GM21423 (cell line): ENCODE data around the gene ASIC3.
"Not testable (repeated sequence)": the region's sequence is repeated elsewhere in the genome, so short reads cannot be mapped to it uniquely, and the experiment has no call there.

ENCODE experiments used
- ATAC-seq: cut with Tn5 transposase; IDR thresholded peaks from one replicate; pipeline ENCODE4 v1.9.1; 2021; ENCODE audit warnings: mild to moderate bottlenecking, moderate library complexity; ENCODE audit not compliant: unreplicated experiment

ASIC3 gene

DNA sequence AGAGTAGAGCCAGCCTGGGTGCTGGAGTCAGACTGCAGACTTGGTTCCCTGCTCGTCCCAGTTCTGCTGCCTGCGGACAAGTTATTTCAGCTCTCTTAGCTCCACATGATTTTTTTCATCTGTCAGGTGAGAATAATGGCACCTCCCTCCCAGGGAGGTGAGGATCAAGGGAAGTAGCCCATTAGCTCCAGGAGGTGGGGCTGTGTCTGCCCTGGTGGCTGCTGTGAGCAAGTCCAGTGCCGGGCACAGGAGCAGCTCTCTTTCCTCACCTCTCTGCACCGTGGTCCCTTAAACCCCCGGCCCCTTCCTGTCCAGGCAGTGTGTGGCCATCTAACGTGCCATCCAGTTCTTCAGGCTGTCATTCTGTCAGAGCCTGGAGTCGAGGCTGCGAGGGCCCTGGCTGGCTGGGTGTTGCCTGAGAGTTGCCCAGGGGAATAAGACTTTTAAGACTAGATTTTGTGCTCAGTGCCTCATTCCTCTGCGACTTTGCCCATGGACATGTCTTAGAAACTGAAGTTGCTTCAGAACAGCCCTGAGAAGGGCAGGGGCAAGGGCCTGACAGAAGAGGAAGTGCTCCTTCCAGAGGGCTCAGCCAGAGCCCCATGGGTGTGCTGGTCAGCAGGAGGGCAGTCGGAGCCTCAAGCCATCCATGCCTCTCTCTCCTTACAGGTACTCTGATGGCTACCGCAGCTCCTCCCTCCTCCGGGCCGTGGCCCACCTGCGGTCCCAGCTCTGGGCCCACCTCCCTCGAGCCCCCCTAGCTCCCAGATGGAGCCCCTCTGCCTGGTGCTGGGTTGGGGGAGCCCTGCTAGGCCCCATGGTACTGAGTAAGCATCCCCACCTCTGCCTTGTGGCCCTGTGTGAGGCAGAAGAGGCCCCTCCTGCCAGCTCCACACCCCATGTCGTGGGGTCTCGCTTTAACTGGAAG is 15.1 kb upstream of the ASIC3 start:
- ATAC-seq, result no peak

DNA sequence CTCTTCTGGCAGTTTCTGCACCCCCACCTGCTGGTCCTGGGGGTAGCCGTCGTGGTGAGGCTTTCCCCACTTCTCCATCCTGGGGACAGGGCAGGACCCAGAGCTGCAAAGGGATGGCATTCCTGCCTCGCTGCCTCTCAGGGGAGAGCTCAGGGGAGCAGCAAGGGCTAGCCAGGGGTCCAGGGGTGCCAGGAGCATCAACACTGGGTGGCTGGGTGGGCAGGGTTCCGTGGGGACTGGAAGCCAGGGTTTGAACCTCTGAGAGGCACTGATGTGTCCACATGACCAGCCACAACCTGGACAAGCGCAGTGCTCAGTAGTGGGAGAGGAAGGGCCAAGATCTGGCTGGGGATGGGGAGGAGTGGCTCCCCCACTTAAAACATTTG is 14.5 kb upstream of the ASIC3 start:
- ATAC-seq, result no peak

DNA sequence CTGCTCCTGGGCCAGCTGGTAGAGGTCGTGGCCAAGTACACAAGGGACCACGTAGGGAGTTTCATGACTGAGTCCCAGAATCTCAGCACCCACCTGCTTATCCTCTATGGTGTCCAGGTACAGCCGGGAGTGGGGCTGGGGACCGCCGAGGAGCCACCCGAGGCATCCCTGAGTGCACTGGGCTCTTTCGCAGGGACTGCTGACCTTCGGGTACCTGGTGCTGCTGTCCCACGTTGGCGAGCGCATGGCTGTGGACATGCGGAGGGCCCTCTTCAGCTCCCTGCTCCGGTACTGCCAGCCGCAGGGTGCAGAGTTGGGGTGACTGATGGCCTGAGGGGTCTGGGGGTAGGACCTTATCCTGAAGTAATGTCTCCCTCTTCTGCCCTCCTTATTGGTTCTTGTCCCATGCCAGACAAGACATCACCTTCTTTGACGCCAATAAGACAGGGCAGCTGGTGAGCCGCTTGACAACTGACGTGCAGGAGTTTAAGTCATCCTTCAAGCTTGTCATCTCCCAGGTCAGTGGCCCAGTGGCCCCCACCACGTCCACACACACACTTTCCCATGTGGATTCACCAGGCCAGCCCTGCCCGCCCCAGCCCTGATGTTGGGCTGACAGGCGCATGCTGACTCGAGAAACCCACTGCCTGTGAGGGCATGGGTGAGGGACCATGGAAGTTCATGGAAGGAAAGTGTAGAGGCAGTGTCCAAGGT is 13.9 kb upstream of the ASIC3 start:
- no peak for ATAC-seq

DNA sequence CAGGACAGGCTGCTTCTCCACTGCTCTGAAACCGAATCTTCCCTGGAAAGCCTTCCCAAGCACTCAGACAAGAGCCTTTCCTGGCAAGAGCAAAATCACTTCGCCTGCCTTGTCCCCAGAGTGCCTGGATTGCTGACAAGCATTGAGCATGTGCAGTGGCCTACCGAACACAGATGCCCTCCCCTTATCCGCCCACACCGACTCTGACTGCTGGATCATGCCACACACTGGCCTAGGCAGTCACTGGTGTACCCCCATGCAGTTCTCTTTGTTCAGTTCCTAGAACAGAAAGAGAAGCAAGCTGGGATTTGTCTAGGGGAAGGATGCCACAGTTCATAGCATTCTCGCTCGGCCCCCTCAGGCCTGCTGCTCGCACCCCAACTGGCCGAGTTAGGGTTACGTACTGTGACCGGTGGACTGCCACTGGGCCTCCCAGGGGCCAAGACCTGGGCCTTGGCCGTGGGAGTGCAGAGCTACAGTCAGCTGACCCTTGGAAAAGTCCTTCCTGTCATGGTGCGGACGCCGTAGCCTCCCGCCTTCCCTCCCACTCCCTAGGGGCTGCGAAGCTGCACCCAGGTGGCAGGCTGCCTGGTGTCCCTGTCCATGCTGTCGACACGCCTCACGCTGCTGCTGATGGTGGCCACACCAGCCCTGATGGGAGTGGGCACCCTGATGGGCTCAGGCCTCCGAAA is 13.2 kb upstream of the ASIC3 start:
- no peak for ATAC-seq

DNA sequence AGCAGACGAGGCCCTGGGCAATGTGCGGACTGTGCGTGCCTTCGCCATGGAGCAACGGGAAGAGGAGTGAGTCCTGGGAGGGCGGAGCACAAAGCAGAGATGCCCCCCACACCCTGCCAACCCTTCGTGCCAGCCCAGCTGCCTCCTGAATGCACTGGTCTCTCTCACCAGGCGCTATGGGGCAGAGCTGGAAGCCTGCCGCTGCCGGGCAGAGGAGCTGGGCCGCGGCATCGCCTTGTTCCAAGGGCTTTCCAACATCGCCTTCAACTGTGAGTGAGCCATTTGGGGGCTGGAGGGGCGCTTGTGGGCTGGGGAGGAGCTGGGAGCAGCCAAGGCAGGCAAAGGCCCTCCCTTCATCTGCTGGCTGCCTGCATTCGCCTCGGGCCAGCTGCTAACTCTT is 12.4 kb upstream of the ASIC3 start:
- ATAC-seq, result no peak

DNA sequence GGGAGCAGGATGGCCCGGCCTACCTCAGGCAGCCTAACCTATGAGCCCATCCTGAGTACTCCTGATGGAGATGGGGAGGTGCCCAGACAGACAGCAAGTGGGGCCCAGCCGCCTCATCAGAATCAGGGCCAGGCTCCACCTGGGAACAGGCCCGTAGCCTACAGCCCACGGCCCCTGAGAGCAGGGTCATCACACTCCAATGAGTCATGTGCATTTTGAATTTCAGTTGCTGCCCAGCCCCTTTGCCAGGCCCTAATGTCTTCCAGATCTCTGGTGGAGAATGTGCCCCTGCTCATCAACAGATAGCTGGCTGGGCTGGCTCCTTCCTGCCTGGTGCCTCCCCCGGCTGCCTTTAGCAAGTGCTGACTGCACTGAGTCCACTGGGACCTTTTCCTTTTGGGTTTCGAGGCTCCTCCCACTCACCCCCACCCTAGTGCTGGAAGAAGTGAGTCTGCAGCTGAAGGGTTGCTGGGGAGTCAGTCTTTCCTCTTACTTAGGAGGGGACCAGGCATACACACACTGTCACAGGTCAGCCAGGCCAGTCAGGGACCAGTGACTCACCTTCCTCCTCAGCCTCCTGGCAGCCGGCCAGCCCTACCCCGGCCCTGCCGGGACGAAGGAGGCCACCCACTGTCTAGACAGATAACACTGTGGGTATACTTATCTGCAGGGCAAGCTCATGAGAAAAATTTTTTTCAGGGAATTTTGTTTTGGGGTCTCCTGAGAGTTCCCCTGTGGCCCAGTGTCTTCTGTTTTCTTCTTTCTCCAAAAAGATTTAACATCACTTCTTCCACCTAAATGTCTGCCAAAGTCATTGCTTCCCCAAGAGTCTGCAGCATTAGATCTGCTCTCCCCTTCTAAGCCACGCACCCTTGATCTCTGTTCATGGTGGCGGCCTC is 9.1 kb upstream of the ASIC3 start:
- no peak for ATAC-seq

DNA sequence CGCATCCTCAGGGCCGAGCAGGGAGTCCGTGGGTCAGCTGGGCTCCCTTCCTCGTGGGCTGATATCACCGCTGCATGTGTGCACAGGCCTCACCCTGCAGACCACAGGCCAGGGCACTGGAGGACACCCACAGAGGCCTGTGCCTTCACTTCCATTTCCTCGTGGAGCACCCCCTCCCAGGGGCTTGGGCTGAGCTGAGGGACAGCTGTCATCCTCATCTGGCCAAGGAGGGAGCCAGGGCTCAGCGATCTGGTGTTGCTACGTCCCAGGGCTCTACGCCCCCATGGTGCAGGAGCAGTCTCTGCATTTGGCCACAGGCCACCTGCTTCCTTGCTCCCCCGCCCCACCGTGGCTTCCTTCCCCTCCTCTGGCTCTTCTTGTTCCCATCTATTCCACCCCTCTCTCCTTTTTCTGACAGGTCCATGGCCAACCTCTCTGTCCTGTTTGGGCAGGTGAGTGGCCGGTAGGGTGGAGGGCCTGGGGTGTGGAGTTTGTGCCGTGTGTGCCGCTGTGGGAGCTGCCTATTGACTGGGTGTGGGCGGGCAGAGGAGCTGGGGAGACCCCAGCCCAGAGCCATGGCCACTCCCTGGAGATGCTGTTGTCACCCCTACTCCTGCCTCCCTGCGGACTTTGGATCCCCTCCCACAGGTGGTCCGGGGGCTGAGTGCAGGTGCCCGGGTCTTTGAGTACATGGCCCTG is 8.3 kb upstream of the ASIC3 start:
- no peak for ATAC-seq

DNA sequence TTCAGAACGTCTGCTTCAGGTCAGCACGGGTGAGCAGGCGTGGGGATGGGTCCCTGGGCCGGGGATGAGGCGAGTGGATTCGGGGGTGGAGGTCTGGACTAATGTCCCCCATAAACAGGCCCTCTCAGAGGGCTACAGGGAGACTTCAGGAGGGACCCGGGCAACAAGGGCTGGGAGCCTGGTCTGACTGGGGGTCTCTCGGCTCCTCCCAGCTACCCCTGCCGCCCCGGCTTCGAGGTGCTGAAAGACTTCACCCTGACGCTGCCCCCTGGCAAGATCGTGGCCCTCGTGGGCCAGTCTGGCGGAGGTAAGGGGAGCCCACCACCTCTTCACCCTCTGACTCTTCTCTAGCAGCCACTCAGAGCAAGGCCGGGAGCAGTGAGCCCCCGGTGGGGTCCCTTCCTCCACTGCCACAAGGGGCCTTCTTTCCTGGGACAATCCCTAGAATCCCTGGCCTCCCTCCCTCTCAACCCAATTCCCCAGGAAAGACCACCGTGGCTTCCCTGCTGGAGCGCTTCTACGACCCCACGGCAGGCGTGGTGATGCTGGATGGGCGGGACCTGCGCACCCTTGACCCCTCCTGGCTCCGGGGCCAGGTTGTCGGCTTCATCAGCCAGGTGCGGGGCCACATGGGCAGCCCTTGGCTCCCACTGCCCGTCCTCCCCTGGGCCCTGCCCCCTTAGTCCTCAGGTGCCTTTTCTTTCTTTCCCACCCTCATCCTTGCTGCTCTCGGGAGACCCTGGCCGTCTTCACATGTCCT is 7.5 kb upstream of the ASIC3 start:
- ATAC-seq, result no peak

DNA sequence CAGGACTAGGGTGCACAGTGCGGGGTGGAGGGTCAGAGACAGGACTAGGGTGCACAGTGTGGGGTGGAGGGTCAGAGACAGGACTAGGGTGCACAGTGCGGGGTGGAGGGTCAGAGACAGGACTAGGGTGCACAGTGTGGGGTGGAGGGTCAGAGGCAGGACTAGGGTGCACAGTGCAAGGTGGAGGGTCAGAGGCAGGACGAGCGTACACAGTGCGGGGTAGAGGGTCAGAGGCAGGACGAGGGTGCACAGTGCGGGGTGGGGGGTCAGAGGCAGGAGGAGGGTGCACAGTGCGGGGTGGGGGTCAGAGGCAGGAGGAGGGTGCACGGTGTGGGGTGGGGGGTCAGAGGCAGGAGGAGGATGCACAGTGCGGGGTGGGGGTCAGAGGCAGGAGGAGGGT is 4.9 kb upstream of the ASIC3 start:
- not testable (repeated sequence) for ATAC-seq

DNA sequence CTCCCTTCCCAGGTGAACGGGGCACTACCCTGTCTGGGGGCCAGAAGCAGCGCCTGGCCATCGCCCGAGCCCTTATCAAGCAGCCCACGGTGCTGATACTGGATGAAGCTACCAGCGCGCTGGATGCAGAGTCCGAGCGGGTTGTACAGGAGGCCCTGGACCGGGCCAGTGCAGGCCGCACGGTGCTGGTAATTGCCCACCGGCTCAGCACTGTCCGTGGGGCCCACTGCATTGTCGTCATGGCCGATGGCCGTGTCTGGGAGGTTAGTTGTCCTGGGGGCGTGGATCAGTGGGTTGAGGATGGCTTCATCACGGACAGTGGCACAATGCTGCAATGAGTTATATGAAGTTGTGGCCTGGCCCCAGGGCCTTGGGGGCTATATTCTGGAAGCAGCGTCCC is 4.4 kb upstream of the ASIC3 start:
- ATAC-seq, result no peak

DNA sequence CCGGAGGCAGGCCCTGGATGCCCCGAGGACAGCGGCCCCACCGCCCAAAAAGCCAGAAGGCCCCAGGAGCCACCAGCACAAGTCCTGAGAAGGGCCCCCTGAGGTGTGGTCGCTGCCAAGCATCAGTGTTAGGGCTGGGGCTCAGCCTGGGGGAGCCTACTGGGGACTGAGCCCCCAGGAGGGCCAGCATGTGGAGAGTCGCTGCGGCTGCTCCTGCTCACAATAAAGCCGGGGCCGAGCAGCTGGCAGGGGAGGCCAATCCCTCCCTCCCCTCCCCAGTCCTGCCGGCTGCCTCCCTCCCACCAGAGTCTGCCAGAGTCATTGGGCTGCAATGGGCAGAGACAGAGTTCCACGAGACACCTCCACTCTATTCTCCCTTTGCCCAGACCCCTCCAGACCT is 3.1 kb upstream of the ASIC3 start:
- no peak for ATAC-seq

DNA sequence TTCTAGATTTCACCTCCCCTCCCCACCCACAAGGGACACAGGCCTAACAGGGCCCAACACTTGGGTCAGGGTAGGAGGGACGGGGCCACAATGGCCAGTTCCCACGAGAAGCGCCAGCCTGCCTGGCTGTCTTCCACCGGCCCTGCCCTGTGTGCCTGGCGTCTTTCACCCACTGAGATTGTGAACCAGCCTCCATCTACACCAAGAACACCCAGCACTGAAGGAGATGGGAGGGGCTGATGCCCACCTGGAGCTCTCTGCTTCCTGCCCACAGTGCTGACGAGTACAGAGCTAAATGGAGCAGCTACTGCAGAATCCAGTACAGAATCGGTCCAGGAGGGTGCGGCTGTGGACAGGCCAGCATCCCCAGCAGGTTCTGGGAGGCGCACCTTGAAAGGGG is 2.4 kb upstream of the ASIC3 start:
- no peak for ATAC-seq

DNA sequence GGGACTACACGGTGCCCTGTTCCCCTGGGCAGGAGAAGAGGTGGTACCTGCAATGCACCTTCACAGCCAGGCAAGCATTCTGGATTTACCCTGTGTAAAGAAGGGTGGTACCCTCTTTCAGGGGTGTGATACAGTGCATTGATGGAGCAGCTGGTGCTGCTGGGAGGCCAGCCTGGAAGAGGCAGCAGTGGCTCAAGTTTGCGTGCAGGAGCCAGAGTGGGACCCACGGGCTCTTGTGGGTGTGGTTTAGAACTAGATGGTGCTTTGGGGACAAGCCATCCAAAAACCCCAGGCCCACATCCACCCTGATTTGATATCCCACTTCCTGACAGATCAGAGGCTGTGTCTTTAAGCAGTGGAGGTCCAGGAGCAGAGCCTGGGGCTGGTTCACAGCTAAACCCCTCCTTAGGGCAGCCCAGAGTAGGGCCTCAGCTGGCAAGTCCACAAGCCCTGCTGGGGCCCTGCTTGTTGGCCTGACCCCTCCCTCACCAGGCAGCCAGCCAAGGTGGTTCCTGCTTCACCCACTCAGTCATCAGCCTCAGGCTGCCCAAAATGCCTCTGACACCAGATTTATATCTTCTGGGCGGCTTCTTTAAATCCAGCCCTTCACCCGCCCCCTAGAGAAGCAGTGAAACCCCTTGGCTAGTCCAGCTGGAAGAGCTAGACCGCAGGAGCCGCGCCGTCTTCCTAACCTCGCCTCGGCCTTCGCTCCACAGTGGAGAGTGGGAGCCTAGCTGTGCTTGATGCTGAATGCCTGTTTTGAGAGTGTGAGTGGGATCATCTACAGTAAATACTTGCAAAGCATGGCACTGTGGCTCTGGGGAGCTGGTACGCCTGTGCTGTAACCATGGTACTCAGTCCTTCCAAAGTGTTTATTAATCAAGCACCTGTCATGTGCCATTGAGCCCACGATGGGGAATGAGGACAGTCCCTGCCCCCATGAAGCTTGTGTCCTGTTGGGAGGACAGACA is 1.4 kb upstream of the ASIC3 start:
- no peak for ATAC-seq

DNA sequence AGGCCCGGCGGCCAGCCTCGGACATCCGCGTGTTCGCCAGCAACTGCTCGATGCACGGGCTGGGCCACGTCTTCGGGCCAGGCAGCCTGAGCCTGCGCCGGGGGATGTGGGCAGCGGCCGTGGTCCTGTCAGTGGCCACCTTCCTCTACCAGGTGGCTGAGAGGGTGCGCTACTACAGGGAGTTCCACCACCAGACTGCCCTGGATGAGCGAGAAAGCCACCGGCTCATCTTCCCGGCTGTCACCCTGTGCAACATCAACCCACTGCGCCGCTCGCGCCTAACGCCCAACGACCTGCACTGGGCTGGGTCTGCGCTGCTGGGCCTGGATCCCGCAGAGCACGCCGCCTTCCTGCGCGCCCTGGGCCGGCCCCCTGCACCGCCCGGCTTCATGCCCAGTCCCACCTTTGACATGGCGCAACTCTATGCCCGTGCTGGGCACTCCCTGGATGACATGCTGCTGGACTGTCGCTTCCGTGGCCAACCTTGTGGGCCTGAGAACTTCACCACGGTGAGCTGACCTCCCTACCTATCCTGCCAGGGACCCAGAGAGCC is 656 bp downstream of the ASIC3 start:
- no peak for ATAC-seq

DNA sequence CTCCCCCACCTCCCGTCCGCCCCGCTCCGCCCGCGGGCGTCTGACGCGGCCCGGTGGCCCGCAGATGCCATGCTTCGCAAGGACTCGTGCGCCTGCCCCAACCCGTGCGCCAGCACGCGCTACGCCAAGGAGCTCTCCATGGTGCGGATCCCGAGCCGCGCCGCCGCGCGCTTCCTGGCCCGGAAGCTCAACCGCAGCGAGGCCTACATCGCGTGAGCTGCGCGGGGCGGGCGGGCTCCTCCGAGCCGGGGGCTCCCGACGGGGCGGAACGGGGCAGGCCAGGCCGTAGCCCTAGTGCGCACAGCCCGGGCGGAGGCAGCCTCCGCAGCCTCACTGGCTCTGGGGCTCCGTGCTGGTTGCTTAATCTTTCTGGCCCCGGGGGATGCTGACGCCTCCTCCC is 2.8 kb downstream of the ASIC3 start:
- no peak for ATAC-seq

DNA sequence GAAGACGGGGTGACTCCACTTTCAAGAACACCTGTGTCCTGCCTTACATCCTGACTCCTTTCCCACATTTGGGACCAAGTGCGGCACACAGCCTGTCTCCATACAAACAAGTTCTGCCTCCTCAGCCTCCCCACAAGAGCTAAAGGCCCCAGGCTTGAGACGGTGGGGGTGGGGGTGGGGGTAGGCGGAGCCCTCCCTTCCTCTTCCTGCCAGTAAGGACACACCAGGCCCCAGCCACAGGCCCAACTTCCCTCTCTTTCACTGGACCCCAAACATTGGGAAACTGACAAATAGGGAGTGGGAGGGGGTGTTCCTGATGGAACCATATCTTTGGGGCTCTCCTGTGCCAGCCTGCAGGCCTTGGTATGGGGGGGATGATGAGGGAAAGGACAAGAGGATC is 4.8 kb downstream of the ASIC3 start:
- ATAC-seq, result no peak

DNA sequence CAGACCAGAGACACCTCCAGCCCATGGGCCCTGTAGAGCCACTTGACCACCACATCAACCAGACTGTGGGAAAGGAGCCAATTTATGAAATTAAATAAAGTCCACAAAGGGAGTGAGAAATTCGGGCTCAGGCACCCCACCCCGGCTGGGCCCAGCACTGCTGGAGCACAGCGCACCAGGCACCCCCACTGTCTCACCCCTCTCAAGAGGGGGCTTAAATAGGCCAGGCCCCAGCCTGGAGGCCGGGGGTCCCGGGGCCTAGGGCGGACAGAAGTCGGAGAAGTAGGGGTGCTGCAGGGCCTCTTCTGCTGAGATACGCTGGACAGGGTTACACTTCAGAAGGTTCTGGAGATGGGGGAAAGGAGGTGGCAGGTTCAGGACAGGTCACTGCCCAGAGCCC is 5.4 kb downstream of the ASIC3 start:
- ATAC-seq, result no peak

DNA sequence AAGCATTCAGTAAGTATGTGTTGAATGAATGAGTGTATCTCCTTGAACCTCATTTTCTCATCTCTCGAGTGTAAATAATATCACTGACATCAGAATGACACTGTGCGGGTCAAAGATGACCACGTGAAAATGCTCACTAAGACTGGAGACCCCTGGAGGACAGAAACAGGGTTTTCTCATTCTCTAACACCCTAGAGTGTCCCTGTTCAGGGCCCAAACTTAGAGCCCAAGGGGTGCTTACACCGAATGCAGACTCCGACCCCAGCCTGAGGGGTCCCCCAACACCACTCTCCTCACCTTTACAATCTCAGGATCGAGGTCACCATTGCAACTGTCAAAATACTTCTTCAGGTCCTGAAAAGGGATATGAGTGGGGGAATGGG is 7.9 kb downstream of the ASIC3 start:
- ATAC-seq, result no peak
